ENCODE data around the gene SF3B1.

- TF ChIP-seq EZH2 (IDR thresholded peaks at IDR 0.05): no peak
- TF ChIP-seq POLR2AphosphoS5 (IDR thresholded peaks at IDR 0.05; ENCODE audit: borderline replicate concordance, low read depth, low read length): no peak
- no peak for TF ChIP-seq FOXP2 (optimal IDR thresholded peaks at IDR 0.05; ENCODE audit: control extremely low read depth, extremely low read length, insufficient read depth)
Measured at GRCh38 chr2:197433780-197434438, 919 bp downstream of the SF3B1 start.

All from SK-N-MC (cell line).